Vagina (tissue), 2 donors: Measurements from ENCODE around the gene USH1C.

ENCODE experiments used
- POLR2AphosphoS5 ChIP-seq, 2 donors: sonication (generic); formaldehyde crosslinking; IDR thresholded peaks; one replicate each; pipeline ENCODE4 v1.9.0; 2017; ENCODE audit warnings: antibody characterized with exemption in 2 of 2, mild to moderate bottlenecking in 2 of 2, low read depth in 1 of 2; ENCODE audit not compliant: insufficient read depth in 1 of 2
- TF ChIP-seq, protein P1 (sequence below), 3 experiments: fragments of 450-650 bp in 2 of 3; fragments of 200-600 bp in 1 of 3; sonication (generic) in 1 of 3; IDR thresholded peaks; one replicate each; pipeline ENCODE4 v1.5.1; 2017 to 2019; ENCODE audit warnings: antibody characterized with exemption in 3 of 3, mild to moderate bottlenecking in 2 of 3, moderate library complexity in 2 of 3

DNA sequence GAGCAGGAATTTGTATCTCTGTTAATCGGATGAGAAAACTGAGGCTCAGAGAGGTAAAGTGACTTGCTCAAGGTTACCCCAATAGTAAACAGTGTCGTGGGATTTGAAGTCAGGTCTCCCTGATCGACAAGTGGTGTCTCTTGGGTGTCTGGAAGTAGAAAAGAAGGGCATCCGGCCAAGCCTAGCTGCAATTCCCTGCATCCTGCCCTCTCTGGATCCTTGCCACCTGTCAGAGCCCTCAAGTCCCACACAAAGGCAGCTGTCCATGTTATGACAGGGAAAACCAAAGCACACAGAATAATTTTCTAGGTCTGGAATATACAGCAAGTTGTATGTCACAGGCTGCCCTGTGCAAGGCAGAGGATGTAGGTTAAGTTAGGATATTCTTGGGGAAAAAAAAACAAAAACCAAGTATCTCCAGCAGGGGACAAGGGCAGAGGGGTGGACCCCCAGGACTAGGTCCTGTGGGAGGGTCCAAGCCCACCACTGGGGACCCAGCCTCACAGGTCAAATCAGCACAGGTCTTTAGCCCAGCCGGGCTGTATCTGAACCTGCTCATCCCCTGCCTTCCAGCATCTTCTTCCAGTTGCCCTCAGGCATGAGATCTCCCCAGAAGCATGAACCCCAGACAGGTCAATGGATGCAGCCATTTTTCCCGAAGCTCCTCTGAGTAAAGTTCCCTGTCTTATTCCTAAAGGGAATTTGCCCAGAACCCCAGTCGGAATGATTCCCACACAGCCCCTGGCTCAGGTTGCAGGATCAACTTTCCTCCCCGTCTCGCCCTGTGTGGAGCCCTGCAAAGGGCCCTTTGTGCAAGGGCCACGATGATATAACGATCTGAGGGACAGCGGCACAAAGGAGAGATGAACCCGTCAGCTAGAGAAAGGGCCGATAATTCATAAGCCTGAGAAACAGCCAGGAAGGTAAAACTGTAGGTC is 15.0 kb downstream of the USH1C start:
- TF ChIP-seq, protein P1, sequence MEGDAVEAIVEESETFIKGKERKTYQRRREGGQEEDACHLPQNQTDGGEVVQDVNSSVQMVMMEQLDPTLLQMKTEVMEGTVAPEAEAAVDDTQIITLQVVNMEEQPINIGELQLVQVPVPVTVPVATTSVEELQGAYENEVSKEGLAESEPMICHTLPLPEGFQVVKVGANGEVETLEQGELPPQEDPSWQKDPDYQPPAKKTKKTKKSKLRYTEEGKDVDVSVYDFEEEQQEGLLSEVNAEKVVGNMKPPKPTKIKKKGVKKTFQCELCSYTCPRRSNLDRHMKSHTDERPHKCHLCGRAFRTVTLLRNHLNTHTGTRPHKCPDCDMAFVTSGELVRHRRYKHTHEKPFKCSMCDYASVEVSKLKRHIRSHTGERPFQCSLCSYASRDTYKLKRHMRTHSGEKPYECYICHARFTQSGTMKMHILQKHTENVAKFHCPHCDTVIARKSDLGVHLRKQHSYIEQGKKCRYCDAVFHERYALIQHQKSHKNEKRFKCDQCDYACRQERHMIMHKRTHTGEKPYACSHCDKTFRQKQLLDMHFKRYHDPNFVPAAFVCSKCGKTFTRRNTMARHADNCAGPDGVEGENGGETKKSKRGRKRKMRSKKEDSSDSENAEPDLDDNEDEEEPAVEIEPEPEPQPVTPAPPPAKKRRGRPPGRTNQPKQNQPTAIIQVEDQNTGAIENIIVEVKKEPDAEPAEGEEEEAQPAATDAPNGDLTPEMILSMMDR (IDR thresholded peaks at IDR 0.05) = no peak
- no peak for TF ChIP-seq POLR2AphosphoS5 (IDR thresholded peaks at IDR 0.05; ENCODE audit: insufficient read depth in 1 of 2, low read depth in 1 of 2)
